SK-N-SH (cell line): Measurements from ENCODE around the gene CLASP1.

ENCODE experiments used
- CHD2 ChIP-seq: fragments of 150-350 bp; IDR thresholded peaks from 2 replicates; pipeline ENCODE4 v1.6.1; 2018; ENCODE audit warnings: low read length; ENCODE audit not compliant: partially characterized antibody
- EZH2phosphoT487 ChIP-seq: fragments of 200-600 bp; sonication (generic); IDR thresholded peaks from 2 replicates; pipeline ENCODE4 v1.6.1; 2017; ENCODE audit warnings: low read depth, mixed run types, mild to moderate bottlenecking, antibody characterized with exemption, moderate library complexity, borderline replicate concordance
- FOXJ3 ChIP-seq: sonication (generic); formaldehyde crosslinking; IDR thresholded peaks from 2 replicates; pipeline ENCODE4 v1.5.1; 2020; ENCODE audit warnings: mild to moderate bottlenecking, missing genetic modification reagents
- GABPA ChIP-seq: IDR thresholded peaks from 2 replicates; pipeline ENCODE4 v1.4.0; 2012; ENCODE audit warnings: low read depth, mild to moderate bottlenecking
- GATA2 ChIP-seq: sonication (generic); formaldehyde crosslinking; IDR thresholded peaks from 2 replicates; pipeline ENCODE4 v1.5.0; 2020; ENCODE audit warnings: mild to moderate bottlenecking, missing genetic modification reagents
- RFX5 ChIP-seq: IDR thresholded peaks from 2 replicates; pipeline ENCODE4 v1.6.1; 2012; ENCODE audit warnings: mild to moderate bottlenecking, improper control_type of control experiment, low read length
- TAF1 ChIP-seq: IDR thresholded peaks from 2 replicates; pipeline ENCODE4 v1.6.1; 2012; ENCODE audit warnings: low read depth, mild to moderate bottlenecking, low read length, moderate library complexity, borderline replicate concordance
- TF ChIP-seq, protein P1 (sequence below): fragments of 200-600 bp; sonication (generic); IDR thresholded peaks from 2 replicates; pipeline ENCODE4 v1.6.1; 2017; ENCODE audit warnings: antibody characterized with exemption, mild to moderate bottlenecking, moderate library complexity

DNA sequence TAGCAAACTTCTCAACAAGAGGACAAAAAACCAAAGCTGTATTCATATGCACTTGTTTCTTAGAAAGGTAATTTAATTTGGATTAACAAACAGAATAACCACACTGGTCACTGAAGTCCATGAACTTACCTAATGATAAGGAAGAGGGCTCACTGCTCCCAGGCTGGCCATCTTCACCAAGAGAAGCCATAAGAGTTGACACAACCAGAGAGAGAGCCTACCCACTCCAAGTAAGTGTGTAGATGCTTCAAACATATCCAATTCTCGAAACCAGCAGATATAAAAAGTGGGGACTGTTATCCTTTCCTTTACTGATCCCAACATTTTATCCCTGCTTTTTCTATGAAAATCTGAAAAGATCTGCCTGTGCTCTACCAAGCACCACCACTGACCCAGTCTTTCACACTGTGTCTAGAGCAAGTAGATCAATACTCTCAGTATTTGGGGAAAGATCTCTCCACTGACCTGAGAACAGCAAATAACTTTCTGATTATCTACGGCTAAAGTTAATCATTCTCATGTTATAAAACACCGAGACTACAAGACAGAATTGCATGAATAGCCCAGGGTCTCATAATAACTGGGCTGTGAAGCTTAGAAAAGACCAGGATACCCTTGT, 230.1 kb downstream of the CLASP1 start:
- TF ChIP-seq EZH2phosphoT487 (no peak), FOXJ3 (CRISPR knock-in tag) (no peak), CHD2 (no peak), RFX5 (no peak), GATA2 (CRISPR knock-in tag) (no peak), TAF1 (no peak), GABPA (no peak)
- TF ChIP-seq, protein P1, sequence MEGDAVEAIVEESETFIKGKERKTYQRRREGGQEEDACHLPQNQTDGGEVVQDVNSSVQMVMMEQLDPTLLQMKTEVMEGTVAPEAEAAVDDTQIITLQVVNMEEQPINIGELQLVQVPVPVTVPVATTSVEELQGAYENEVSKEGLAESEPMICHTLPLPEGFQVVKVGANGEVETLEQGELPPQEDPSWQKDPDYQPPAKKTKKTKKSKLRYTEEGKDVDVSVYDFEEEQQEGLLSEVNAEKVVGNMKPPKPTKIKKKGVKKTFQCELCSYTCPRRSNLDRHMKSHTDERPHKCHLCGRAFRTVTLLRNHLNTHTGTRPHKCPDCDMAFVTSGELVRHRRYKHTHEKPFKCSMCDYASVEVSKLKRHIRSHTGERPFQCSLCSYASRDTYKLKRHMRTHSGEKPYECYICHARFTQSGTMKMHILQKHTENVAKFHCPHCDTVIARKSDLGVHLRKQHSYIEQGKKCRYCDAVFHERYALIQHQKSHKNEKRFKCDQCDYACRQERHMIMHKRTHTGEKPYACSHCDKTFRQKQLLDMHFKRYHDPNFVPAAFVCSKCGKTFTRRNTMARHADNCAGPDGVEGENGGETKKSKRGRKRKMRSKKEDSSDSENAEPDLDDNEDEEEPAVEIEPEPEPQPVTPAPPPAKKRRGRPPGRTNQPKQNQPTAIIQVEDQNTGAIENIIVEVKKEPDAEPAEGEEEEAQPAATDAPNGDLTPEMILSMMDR = no peak
